Measurements from ENCODE around the gene IL17RC. TPM values are rescaled to one million over a fixed set of nuclear protein-coding genes. Genes with fewer than 3 reads are reported as not detected.

Gene IL17RC
- 57.6 and 58.9 TPM in 2 replicates for total RNA-seq

GRCh38 chr3:9916734-9917680, at the start of gene IL17RC:
TSS of gene IL17RC (plus strand) at chr3:9917098. CDS start at chr3:9917316, 218 bp downstream.

GRCh38 chr3:9879830-9880549, 36.9 kb upstream of the IL17RC start, which contains the start of gene CIDEC:
TSS of gene CIDEC (minus strand) at chr3:9880253. CDS start at chr3:9878486, 1,767 bp downstream.

GRCh38 chr3:9890249-9891071, 26.4 kb upstream of the IL17RC start, which contains the start of gene JAGN1:
TSS of gene JAGN1 (plus strand) at chr3:9890610. CDS start at chr3:9890723, 113 bp downstream.

DNA sequence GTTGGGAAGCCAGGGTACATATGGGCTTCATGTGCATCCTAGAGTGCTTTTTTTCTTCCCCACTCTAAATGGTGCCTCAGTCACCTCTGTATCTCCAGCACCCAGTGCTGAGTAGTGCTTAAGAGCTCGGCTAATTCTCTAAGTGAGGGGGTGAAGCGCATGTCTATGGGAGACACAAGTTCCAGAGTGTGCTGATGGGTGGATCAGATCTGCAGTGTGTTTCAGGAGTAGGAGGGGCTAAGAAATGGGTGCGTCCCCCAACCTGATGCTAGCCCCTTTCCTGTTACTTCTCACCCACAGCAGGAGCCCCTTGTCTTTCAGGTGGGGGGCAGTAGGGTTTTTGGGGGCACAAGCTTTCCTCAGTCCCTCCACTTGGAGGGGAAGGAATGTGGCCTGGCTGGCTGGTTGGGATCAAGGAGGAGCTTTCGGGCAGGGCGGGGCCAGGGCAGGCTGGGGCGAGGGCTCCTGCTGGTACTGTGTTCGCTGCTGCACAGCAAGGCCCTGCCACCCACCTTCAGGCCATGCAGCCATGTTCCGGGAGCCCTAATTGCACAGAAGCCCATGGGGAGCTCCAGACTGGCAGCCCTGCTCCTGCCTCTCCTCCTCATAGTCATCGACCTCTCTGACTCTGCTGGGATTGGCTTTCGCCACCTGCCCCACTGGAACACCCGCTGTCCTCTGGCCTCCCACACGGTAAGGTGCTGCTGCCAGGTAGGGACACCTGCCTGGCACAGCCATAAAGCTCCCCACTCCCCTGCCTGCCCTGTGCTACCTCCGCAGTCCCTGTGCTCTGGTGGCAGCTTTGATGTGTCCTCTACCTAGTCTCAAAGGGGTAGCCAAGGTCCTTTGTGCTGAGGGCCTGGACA, 14.3 kb upstream of the IL17RC start, which contains the start of gene IL17RE:
Gene IL17RE, plus strand, starts transcription at position 477 of the 866 bp plus-strand sequence. Its CDS starts 85 bp downstream, at position 562.

GRCh38 chr3:9933561-9934234, 16.8 kb downstream of the IL17RC start, which contains the start of gene CRELD1:
TSS of gene CRELD1 (plus strand) at chr3:9933834. CDS start at chr3:9934439, 605 bp downstream.

DNA sequence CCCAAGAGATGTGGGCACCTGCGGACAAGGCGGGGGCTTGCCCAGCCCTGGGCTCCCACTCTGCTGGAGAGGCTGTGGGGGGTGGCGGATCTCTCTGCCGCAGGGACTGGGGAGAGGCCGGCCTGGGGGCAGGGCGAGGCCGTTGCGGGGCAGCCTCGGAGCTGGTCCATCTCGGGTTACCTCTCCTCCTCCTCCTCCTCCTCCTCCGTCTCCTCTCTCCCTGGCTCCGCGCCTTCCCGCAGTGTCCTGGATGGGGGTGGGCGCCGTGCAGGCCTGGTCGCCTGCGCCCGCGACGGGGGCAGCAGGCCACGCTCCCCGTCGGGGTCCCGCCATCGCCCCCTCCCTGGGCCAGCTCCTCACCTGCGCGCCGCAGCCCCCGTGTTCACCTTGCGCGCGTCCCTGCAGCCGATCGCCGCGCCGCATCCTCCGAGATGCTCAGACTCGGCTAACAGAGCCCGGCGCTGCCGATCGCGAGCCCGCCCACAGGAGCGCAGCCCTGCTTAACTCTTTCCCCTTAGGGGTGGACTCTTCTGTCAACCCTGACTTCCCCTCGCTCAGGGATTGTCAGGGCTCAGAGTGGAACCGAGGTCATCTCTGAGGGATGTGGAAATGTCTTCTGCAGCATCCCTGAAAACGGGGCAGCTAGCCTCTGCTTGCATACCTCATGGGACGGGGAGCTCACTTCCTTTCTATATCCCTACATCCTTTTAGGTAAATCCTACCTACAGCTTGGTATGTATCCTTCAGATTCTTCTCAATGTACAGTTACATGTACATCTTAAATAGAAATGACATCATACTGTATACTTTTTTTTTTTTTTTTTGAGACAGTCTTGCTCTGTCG, 35.3 kb downstream of the IL17RC start, which contains the start of gene PRRT3:
Gene PRRT3, minus strand, starts transcription at position 447 of the 844 bp plus-strand sequence. CDS start 2,293 bp downstream, outside the sequence.

Other genes starting within 250 kb of the IL17RC start
- gene CPNE9, start 213.3 kb upstream of the IL17RC start, total RNA-seq: not detected in 2 replicates
- gene BRPF1, start 185.4 kb upstream of the IL17RC start, total RNA-seq: 15.3 and 16.5 TPM in 2 replicates
- gene OGG1, start 167.1 kb upstream of the IL17RC start, total RNA-seq: 20.9 and 27.3 TPM in 2 replicates
- 55.6 and 65.2 TPM in 2 replicates for gene CAMK1, start 147.2 kb upstream of the IL17RC start, total RNA-seq
- gene TADA3, start 124.6 kb upstream of the IL17RC start, total RNA-seq: 94.1 and 101 TPM in 2 replicates
- 190 and 245 TPM in 2 replicates for gene ARPC4, start 124.0 kb upstream of the IL17RC start, total RNA-seq
- 34.7 and 37.2 TPM in 2 replicates for gene TTLL3, start 106.8 kb upstream of the IL17RC start, total RNA-seq
- gene RPUSD3, start 73.1 kb upstream of the IL17RC start, total RNA-seq: 32.4 and 39.3 TPM in 2 replicates
- 0.17 and 0.44 TPM in 2 replicates for gene CIDEC, start 36.8 kb upstream of the IL17RC start, total RNA-seq
- 32.4 and 35.1 TPM in 2 replicates for gene JAGN1, start 26.5 kb upstream of the IL17RC start, total RNA-seq
- 1.5 and 2.8 TPM in 2 replicates for gene IL17RE, start 14.2 kb upstream of the IL17RC start, total RNA-seq
- 16.0 and 47.8 TPM in 2 replicates for gene CRELD1, start 16.7 kb downstream of the IL17RC start, total RNA-seq
- gene PRRT3, start 35.3 kb downstream of the IL17RC start, total RNA-seq: 5.4 and 7.1 TPM in 2 replicates
- gene EMC3, start 69.7 kb downstream of the IL17RC start, total RNA-seq: 61.1 and 78.7 TPM in 2 replicates
- gene FANCD2, start 109.3 kb downstream of the IL17RC start, total RNA-seq: 2.8 and 25.7 TPM in 2 replicates
- gene FANCD2OS, start 191.2 kb downstream of the IL17RC start, total RNA-seq: not detected in 2 replicates
- 118 and 138 TPM in 2 replicates for gene BRK1, start 198.6 kb downstream of the IL17RC start, total RNA-seq
- 37.2 and 39.7 TPM in 2 replicates for gene VHL, start 224.7 kb downstream of the IL17RC start, total RNA-seq
- gene IRAK2, start 247.8 kb downstream of the IL17RC start, total RNA-seq: 5.4 and 7.6 TPM in 2 replicates